Panc1 (cell line): Measurements from ENCODE around the gene MYEOV. TPM values are rescaled to one million over a fixed set of nuclear protein-coding genes. Genes with fewer than 3 reads are reported as not detected.

Experiments
- ATAC-seq: fragments of 200-7000 bp; cut with Tn5 transposase; 2 replicates; pipeline ENCODE4 v1.9.1; 2020; ENCODE audit warnings: mild to moderate bottlenecking, moderate library complexity
- Bru-seq: library from RNA; stranded (reverse); fragments of 400-500 nt; gene quantifications from one replicate; lab custom pipeline; 2021; lab: Mats Ljungman, UMichigan
- BruChase-seq, 2 experiments: library from RNA; stranded (reverse); fragments of 400-500 nt; gene quantifications; one replicate each; lab custom pipeline; 2021; lab: Mats Ljungman, UMichigan
- BruUV-seq: library from RNA; stranded (reverse); fragments of 400-500 nt; replicated peaks from 2 replicates; lab custom pipeline; 2021; lab: Mats Ljungman, UMichigan
- CTCF ChIA-PET: fragments of 300-600 bp; sonication (Branson Sonifier 250); formaldehyde crosslinking; loops from one replicate; lab custom pipeline; 2022; ENCODE audit warnings: antibody characterized with exemption; lab: Charles Lee
- POLR2A ChIA-PET: fragments of 300-600 bp; sonication (Branson Sonifier 250); formaldehyde crosslinking; loops from one replicate; lab custom pipeline; 2022; ENCODE audit warnings: antibody characterized with exemption; lab: Charles Lee
- DNase-seq: peaks from one replicate; pipeline ENCODE4 v3.0.0-alpha.2; 2010; ENCODE audit warnings: low read depth, low spot score
- H3K27ac ChIP-seq: 2 replicates; pipeline ENCODE4 v1.5.1; 2011; ENCODE audit warnings: mild to moderate bottlenecking, low read length, inconsistent platforms
- H3K27me3 ChIP-seq: fragments of 200-500 bp; sonication (Bioruptor generic); 2 replicates; pipeline ENCODE4 v1.6.0; 2014; ENCODE audit warnings: low read length, inconsistent platforms; ENCODE audit not compliant: control insufficient read depth, insufficient read depth
- H3K36me3 ChIP-seq: fragments of 200-500 bp; sonication (Bioruptor generic); 2 replicates; pipeline ENCODE4 v1.5.1; 2014; ENCODE audit warnings: inconsistent platforms, mild to moderate bottlenecking, low read length, moderate library complexity; ENCODE audit not compliant: control insufficient read depth, insufficient read depth
- H3K4me1 ChIP-seq: 2 replicates; pipeline ENCODE4 v1.5.1; 2011; ENCODE audit warnings: inconsistent platforms, mild to moderate bottlenecking, low read length, moderate library complexity; ENCODE audit not compliant: control insufficient read depth, insufficient read depth
- H3K4me3 ChIP-seq, 2 experiments: 2 replicates each; pipeline ENCODE4 v1.5.1; 2011 to 2012; ENCODE audit warnings: low read depth in 2 of 2, low read length in 2 of 2, mild to moderate bottlenecking in 2 of 2, inconsistent platforms in 1 of 2, moderate library complexity in 1 of 2
- H3K9me3 ChIP-seq: fragments of 200-500 bp; sonication (Bioruptor generic); 2 replicates; pipeline ENCODE4 v1.5.1; 2014; ENCODE audit warnings: low read depth, mild to moderate bottlenecking, inconsistent platforms, low read length, moderate library complexity; ENCODE audit not compliant: control insufficient read depth, insufficient read depth
- CTCF ChIP-seq: fragments of 450-650 bp; IDR thresholded peaks from 2 replicates; pipeline ENCODE4 v1.5.1; 2017; ENCODE audit warnings: mild to moderate bottlenecking
- POLR2AphosphoS5 ChIP-seq: IDR thresholded peaks from 2 replicates; pipeline ENCODE4 v1.6.1; 2012; ENCODE audit warnings: mild to moderate bottlenecking, low read depth, low read length, moderate library complexity
- SIN3A ChIP-seq: IDR thresholded peaks from 2 replicates; pipeline ENCODE4 v1.6.1; 2012; ENCODE audit warnings: low read depth, mild to moderate bottlenecking, low read length, moderate library complexity, borderline replicate concordance; ENCODE audit not compliant: insufficient read depth
- TCF7L2 ChIP-seq: IDR thresholded peaks from 2 replicates; pipeline ENCODE4 v1.6.1; 2011; ENCODE audit warnings: mild to moderate bottlenecking, low read depth, low read length, inconsistent platforms
- in situ Hi-C: cut with HindIII; loops from 2 replicates; pipeline ENCODE4 v1.10.0; 2016; ENCODE audit warnings: low sequenced_read_pairs, low pct_unique_long_range_greater_than_20kb
- intact Hi-C: fragments of 100-400 bp; cut with micrococcal nuclease; formaldehyde crosslinking; loops from one replicate; pipeline ENCODE4 v1.10.0; 2022; ENCODE audit not compliant: unreplicated experiment
- long read RNA-seq: library from polyadenylated mRNA; unstranded; transcript quantifications from one replicate; pipeline ENCODE4 v2.0.0, GENCODE V29; 2021; ENCODE audit not compliant: unreplicated experiment
- polyA plus RNA-seq: library from polyadenylated mRNA; unstranded; fragments of >200 nt; gene quantifications from one replicate; pipeline ENCODE4 v1.2.1, GENCODE V29; 2012; ENCODE audit warnings: missing spikeins; ENCODE audit not compliant: insufficient read length
- total RNA-seq: library from RNA; stranded (reverse); gene quantifications from one replicate; pipeline ENCODE4 v1.2.1, GENCODE V29; 2021; ENCODE audit not compliant: unreplicated experiment
- TF ChIP-seq, protein P1 (sequence below), 2 experiments: IDR thresholded peaks; 2 replicates each; pipeline ENCODE4 v1.6.1; 2011 to 2012; ENCODE audit warnings: low read depth in 2 of 2, control low read depth in 1 of 2, low read length in 1 of 2, mild to moderate bottlenecking in 1 of 2, moderate library complexity in 1 of 2; ENCODE audit not compliant: insufficient read depth in 1 of 2

MYEOV gene
- total RNA-seq (69.8 TPM), Bru-seq, nascent RNA (percentile 91 among the genes with signal in this experiment), BruChase-seq, experiment 1, labeled RNA remaining after a 2-hour chase (percentile 97 among the genes with signal in this experiment), BruChase-seq, experiment 2, labeled RNA remaining after a 6-hour chase (percentile 96 among the genes with signal in this experiment)
- 49.0 TPM for polyA plus RNA-seq
- long read RNA-seq, transcript MYEOV-202 (3 exons, 1,996 nt), result minor isoform, 16 of 121 reads
- long read RNA-seq, transcript MYEOV-201 (3 exons, 2,287 nt), result minor isoform, 9 of 121 reads
- long read RNA-seq, transcript MYEOV-205 (2 exons, 2,468 nt), result major isoform, 25 of 121 reads
- long read RNA-seq, partial matches to known transcripts, result 9 of 121 reads
- long read RNA-seq, other reads (novel, unspliced or antisense), result 54 of 121 reads

DNA sequence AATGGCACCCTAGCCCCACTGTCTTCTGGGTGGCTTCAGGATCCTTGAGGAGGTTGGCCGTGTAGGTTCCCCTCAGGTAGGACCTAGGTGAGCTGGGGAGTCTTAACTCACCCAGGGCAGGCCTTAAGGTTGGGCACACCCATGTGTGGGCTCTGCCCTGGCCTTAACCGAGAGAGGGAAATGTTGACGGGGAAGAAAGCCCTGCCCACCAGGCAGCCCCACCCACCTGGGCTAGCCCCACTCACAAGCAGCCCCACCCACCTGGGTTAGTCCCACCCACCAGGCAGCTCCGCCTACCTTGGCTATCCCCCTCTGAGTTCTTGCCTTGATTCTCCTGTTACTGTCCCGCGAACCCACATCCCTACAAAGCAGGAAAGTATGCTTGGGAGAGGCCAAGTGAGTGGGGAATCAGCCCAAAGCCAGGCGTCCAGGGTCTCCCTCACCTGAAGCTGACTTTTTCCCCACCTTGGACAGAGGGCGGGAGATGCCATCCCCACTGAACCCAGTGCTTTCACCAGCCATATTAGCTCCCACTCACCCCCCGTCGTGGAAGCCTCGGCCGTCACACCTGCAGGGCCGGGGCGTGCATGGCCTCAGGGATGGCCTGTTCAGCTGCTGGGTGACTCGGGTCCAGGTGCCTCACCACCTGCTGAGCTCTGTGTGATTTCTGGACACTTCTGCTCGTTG, at the start of gene MYEOV:
Gene MYEOV, plus strand, starts transcription at position 337 of the 687 bp plus-strand sequence. CDS start 1,200 bp downstream, outside the sequence.
- ATAC-seq, result peak; percentile 63
- no peaks in the 10 kb centered on the region for H3K9me3 ChIP-seq
- no TSS peak for BruUV-seq
- no peaks in the 10 kb centered on the region; the same call in 1 of the 2 replicates for H3K36me3 ChIP-seq
- in situ Hi-C loops (no loop called here), intact Hi-C loops (loop anchor here (10.0 kb wide), 2 partner anchors 71 to 201 kb away; no protein-coding TSS in a partner anchor)
- H3K27me3 ChIP-seq, result no peaks in the 10 kb centered on the region
- DNase-seq, result peak; percentile 86
- TF ChIP-seq SIN3A (0 out of 2 replicates have a peak, but pooled peaks have one; percentile 52), CTCF (no peak), POLR2AphosphoS5 (peak; percentile 83)
- TF ChIP-seq, protein P1, sequence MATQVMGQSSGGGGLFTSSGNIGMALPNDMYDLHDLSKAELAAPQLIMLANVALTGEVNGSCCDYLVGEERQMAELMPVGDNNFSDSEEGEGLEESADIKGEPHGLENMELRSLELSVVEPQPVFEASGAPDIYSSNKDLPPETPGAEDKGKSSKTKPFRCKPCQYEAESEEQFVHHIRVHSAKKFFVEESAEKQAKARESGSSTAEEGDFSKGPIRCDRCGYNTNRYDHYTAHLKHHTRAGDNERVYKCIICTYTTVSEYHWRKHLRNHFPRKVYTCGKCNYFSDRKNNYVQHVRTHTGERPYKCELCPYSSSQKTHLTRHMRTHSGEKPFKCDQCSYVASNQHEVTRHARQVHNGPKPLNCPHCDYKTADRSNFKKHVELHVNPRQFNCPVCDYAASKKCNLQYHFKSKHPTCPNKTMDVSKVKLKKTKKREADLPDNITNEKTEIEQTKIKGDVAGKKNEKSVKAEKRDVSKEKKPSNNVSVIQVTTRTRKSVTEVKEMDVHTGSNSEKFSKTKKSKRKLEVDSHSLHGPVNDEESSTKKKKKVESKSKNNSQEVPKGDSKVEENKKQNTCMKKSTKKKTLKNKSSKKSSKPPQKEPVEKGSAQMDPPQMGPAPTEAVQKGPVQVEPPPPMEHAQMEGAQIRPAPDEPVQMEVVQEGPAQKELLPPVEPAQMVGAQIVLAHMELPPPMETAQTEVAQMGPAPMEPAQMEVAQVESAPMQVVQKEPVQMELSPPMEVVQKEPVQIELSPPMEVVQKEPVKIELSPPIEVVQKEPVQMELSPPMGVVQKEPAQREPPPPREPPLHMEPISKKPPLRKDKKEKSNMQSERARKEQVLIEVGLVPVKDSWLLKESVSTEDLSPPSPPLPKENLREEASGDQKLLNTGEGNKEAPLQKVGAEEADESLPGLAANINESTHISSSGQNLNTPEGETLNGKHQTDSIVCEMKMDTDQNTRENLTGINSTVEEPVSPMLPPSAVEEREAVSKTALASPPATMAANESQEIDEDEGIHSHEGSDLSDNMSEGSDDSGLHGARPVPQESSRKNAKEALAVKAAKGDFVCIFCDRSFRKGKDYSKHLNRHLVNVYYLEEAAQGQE (IDR thresholded peaks at IDR 0.05; ENCODE audit: insufficient read depth in 1 of 2, low read depth in 2 of 2, low read length in 1 of 2), result peak in 1 of 2 experiments; percentile 60; a peak in 2 of 4 replicates
- POLR2A ChIA-PET, result interaction anchor here (0.6 to 1.4 kb wide), 6 partner anchors 12 to 381 kb away, joined by 3 to 5 read pairs (median 4); partner anchors contain the start of gene LTO1
- H3K4me1 ChIP-seq, result peaks cover 41% of the 10 kb centered on the region
- peak within 1 kb of the TSS; percentile 100 for H3K27ac ChIP-seq
- CTCF ChIA-PET, result interaction anchor here (0.6 to 1.6 kb wide), 4 partner anchors 163 to 294 kb away, joined by 4 to 7 read pairs (median 5); no protein-coding TSS in a partner anchor
- H3K4me3 ChIP-seq, result peak within 1 kb of the TSS; percentile 73 to 94

DNA sequence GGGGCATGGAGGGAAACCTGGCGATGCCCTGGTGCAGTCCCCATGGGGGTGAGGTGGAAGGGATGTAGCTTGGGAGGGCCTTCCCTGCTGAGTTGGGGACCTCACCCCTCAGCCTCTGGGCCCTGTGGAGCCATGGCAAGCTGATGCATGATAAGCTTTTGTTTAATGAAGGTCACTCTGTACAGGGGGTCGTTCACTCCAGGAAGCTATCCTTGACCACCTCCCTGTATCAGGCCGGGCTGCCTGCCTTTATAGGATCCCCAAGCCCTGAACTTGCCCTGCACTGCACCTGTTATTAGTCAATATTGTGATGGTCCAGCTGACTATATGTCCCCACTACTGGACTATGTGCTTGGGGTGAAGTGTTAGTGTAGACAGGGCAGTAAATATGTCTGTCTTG, 49.7 kb upstream of the MYEOV start:
- DNase-seq (no peak), ATAC-seq (no peak)
- Histone ChIP-seq H3K27ac (no peak overlapping the region), H3K4me3 (no peak overlapping the region), H3K9me3 (no peaks in the 10 kb centered on the region), H3K36me3 (no peaks in the 10 kb centered on the region), H3K27me3 (no peaks in the 10 kb centered on the region), H3K4me1 (no peaks in the 10 kb centered on the region)
- no TSS peak for BruUV-seq
- TF ChIP-seq TCF7L2, result no peak
- no peak for TF ChIP-seq CTCF
- TF ChIP-seq, protein P1 (IDR thresholded peaks at IDR 0.05; ENCODE audit: insufficient read depth in 1 of 2, low read depth in 2 of 2, low read length in 1 of 2), result no peak
- no peak for TF ChIP-seq POLR2AphosphoS5
- no peak for TF ChIP-seq SIN3A
- intact Hi-C loops (no loop called here), in situ Hi-C loops (no loop called here)
- ChIA-PET POLR2A (no interaction called here), CTCF (interaction anchor here (0.6 kb wide), 1 partner anchor 117 kb away, joined by 8 read pairs; no protein-coding TSS in a partner anchor)
